Endothelial cell of hepatic sinusoid (primary cell): ENCODE measurements around the gene CXXC5.
"Not testable (repeated sequence)": the region's sequence is repeated elsewhere in the genome, so short reads cannot be mapped to it uniquely, and the experiment has no call there.

Source experiments
- in situ Hi-C: cut with HindIII; loops from 2 replicates; pipeline ENCODE4 v1.10.0; 2017; ENCODE audit warnings: low sequenced_read_pairs

CXXC5 gene

GRCh38 chr5:139648205-139649081 lies at the start of gene CXXC5:
Gene CXXC5 (plus strand): TSS chr5:139648349. CDS start chr5:139680524, 32,175 bp downstream.
- in situ Hi-C loops, result loop anchor here (5.0 kb wide), 1 partner anchor 64 kb away; no protein-coding TSS in a partner anchor

GRCh38 chr5:139598601-139598965 lies 49.6 kb upstream of the CXXC5 start:
- in situ Hi-C loops, result not testable (repeated sequence)

DNA sequence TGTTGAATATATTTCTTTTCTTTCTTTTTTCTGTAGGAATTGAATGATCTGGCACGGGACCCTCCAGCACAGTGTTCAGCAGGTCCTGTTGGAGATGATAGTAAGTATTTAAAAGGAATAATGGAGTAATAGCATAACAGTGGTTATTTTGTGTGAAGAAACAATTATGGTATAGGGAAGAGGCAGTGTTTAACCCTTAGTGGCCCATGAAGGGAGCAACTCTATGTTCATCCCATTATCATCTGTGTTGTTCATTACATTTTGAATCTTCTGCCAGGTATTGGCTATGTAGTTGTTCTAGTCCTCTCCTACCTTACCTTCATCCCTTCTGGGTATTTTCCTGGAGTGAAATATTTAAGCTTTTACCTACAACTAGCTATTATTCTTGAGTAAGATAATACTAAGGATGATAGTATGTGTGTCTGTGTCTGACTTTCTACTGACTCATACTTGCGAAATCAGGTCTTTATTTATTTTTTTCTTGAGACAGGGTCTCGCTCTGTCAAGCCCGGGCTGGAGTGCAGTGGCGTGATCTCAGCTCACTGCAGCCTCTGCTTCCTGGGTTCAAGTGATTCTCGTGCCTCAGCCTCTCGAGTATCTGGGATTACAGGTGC lies 47.7 kb upstream of the CXXC5 start:
- in situ Hi-C loops, result no loop called here

- in situ Hi-C loops, result no loop called here
Observed at GRCh38 chr5:139601429-139601828, 46.7 kb upstream of the CXXC5 start.

GRCh38 chr5:139601948-139602347 lies 46.2 kb upstream of the CXXC5 start:
- in situ Hi-C loops, result not testable (repeated sequence)

DNA sequence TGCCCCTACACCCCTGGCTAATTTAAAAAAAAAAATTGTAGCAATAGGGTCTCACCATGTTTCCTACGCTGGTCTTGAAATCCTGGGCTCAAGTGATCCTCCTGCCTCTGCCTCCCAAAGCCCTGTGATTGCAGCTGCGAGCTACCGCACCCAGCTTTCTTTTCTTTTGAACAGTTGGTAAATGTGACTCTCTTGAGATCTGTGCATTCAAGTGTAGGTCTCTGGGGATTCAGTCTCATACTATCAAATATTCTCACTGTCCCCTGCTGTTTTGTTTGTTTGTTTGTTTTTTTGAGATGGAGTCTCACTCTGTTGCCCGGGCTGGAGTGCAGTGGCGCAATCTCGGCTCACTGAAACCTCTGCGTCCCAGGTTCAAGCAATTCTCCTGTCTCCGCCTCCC lies 42.3 kb upstream of the CXXC5 start:
- in situ Hi-C loops, result no loop called here

DNA sequence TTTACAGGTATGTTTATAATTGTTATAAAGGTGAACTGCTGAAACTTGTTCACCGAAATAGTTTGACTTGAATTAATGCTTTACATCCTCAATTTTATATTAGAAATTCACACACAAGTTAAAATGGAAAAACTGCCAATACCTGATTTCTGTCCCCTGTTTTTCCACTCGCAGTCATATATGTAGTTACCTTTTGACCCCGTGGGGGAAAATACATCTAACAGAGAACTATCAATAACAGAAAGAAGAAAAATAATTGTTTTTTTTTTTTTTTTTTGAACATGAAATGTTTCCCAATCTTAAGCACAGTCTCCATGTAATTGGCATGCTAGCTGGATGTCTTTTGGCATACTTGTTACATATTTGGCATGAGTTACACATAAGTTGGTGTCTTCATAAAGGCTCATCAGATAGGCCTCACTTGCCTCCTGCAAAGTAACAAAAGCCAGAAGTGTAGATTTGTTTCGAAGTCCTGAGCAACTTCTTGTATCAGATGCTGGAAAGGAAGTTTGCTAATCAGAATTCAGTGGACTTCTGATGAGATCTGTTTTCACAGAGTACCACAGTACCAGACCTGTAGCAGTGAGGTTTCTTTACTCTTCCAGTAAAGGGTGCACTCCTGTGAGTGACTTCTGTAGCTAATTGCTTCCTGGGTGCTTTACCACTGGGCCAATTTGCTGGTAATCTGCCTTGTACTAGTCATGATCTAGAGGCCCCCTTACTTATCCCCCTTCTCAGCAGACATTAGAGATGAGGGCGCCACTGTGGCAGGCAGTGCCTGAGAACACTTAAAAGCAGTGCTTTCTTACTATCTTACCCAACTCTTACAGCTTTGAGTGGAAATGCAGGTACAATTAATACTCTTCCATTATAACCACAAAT lies 36.2 kb upstream of the CXXC5 start:
- in situ Hi-C loops, result no loop called here

DNA sequence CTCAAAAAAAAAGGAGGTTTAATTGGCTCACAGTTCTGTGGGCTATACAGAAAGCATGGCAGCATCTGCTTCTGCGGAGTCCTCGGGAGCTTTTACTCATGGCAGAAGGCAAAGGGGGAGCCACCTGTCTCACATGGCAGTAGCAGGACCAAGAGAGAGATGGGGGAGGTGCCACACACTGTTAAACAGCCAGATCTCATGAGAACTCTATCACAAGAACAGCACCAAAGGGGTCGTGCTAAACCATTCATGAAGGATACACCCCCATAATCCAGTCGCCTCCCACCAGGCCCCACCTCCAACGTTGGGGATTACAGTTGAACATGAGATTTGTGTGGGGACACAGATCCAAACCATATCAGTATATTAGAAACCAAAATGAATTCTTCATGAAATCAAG lies 28.3 kb upstream of the CXXC5 start:
- in situ Hi-C loops, result no loop called here

DNA sequence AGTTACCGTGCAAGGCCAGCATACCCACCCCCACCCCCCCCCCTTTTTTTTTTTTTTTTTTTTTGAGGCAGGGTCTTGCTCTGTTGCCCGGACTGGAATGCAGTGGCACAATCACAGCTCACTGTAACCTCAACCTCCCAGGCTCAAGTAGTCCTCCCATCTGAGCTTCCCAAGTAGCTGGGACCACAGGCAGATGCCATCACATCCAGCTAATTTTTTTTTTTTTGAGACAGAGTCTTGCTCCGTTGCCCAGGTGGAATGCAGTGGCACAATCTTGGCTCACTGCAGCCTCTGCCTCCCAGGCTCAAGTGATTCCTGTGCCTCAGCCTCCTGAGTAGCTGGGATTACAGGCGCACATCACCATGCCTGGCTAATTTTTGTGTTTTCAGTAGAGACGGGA lies 22.8 kb upstream of the CXXC5 start:
- in situ Hi-C loops, result not testable (repeated sequence)

- in situ Hi-C loops, result loop anchor here (5.0 kb wide), 2 partner anchors 109 to 141 kb away; no protein-coding TSS in a partner anchor
Observed at GRCh38 chr5:139630855-139631254, 17.3 kb upstream of the CXXC5 start.

DNA sequence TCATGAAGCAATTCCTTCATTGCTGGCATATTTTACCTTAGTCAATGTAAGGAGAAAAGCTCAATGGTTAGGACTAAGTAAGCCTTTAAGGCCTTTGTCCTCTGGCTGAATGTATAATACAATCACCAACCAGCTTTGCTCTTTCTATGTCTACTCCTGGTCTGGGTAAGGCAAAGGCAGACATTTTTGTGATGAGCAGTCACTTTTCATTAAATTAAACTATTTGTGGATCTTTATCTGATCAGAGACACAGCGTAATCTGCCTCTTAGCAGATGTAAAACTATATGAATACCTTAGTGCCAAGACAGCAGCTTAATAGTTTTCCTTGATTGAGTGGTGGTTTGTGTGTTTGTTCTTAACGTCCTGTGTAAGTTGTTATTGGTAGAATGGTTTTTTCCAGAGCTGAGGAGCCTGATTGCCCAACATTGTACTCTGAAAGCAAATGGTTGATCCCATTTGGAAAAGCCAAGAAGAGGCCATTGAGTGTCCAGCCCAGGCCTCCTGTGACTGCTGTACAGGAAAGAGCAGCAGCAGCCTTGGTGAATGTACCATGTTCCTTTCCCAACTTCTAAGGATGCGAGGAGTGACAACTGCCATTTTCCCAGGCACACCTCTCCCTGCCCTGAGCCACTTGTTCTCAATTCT lies 16.5 kb upstream of the CXXC5 start:
- in situ Hi-C loops, result loop anchor here (5.0 kb wide), 2 partner anchors 109 to 141 kb away; no protein-coding TSS in a partner anchor

GRCh38 chr5:139633295-139634027 lies 14.7 kb upstream of the CXXC5 start:
- in situ Hi-C loops, result loop anchor here (5.0 kb wide), 2 partner anchors 111 to 139 kb away; no protein-coding TSS in a partner anchor

- in situ Hi-C loops, result loop anchor here (5.0 kb wide), 2 partner anchors 112 to 138 kb away; no protein-coding TSS in a partner anchor
Observed at GRCh38 chr5:139634028-139634325, 14.2 kb upstream of the CXXC5 start.

DNA sequence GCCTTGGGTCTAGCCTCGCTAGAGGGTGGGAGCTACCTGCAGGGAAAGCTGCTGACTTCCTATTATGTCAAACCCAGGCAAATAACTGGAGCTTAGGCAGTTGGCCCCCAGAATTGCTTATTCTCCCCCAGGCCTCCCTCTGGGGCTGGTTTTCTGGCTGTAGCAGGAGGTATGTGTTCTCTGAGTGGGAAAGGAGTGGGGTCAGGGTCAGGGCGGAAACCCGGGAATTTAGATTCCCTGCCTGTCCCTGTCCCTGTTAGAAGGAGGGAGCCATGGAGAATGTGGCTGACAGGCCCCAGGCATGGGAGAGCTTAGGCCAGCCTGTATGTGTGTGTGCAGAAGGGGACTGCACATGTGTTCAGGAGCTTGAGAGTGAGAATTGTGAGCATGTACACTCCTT lies 13.6 kb upstream of the CXXC5 start:
- in situ Hi-C loops, result loop anchor here (5.0 kb wide), 2 partner anchors 112 to 138 kb away; no protein-coding TSS in a partner anchor

- in situ Hi-C loops, result no loop called here
Observed at GRCh38 chr5:139635191-139635590, 13.0 kb upstream of the CXXC5 start.

- in situ Hi-C loops, result no loop called here
Observed at GRCh38 chr5:139635606-139636206, 12.4 kb upstream of the CXXC5 start.

DNA sequence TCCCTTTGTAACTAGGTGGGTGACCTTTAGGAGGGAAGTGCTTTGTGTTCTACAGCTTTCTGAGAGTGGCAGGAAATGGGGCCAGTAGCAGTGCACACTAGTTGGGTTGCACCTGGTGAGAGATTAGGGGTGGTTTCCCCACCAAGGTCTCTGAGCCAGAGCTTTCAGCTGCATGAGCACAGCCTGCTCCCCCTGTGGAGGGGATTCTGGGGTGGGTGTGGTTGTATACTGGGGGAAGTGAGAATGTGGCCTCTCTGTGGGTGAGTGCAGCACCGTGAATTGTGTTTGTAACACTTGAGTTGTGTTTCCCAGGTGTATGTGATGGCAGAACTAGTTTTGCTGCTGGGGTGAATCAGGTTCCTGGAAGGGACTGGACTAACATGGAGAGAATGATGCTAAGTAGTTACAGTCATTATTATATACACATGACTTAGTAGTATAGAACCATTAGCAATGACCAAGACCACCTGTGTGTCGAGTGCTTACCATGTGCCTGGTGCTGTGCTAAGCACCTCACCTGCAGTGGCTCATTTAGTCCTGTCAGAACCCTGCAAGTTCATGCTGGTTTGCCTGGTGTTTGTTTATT lies 11.8 kb upstream of the CXXC5 start:
- in situ Hi-C loops, result no loop called here

DNA sequence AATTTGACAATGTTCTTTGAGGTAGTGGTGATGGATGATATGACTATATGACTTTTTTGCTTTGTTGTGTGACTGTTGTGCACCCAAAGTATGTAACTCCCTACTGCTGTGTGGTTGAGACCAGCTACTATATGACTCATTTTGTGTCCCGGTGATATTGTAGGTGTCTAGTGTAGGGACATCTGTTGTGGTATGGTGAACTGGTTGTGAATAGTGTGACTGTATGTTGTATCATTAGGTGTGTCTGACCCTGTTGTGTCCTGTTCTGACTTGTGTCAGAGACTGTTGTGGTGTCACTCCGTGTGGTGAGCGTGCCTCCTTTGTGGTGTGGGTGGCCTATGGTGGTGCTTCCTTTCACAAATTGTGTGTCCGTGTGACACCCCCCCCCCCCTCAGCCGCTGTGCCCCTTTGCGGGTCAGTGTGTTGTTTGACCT lies 11.2 kb upstream of the CXXC5 start:
- in situ Hi-C loops, result no loop called here

DNA sequence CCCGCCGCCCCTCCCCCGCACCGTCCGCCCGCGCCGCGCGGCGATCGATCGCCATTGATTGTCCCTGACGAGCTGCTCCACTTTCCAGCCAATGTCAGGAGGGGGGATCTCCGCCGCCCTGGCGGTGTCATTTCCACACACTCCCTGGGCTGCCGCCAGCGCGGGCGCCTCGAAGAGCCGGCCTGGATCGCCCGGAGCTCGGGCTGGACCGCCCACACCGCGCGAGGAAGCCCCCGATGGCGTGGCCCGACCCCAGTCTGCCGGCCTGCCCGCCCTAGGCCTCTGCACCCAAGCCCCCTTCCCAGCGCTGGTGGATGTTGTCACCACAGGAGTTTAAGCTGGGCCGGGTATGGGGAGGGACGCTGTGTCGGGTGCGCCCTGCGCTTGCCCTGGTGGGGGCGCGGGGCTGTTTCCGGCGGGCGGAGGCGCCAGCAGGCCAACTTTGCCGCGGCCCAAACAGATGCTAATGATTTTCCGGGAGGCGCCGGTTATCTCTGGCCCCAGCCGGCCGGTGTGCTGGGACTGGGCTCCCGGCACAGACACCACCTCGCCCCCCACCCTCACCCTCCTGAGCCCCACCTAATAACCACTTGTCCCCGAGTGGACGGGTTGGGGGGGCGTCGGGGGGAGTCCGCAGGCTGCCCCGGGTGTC lies 10.6 kb upstream of the CXXC5 start:
- in situ Hi-C loops, result no loop called here
